ENCODE measurements around the gene TACR1. TPM values are rescaled to one million over a fixed set of nuclear protein-coding genes. Genes with fewer than 3 reads are reported as not detected.
"Not testable (repeated sequence)": the region's sequence is repeated elsewhere in the genome, so short reads cannot be mapped to it uniquely, and the experiment has no call there.

The TACR1 gene
- total and polyA plus RNA-seq, 2 of the 4 experiments (the other 2 are of a cell fraction): under 0.01 to 0.09 TPM

DNA sequence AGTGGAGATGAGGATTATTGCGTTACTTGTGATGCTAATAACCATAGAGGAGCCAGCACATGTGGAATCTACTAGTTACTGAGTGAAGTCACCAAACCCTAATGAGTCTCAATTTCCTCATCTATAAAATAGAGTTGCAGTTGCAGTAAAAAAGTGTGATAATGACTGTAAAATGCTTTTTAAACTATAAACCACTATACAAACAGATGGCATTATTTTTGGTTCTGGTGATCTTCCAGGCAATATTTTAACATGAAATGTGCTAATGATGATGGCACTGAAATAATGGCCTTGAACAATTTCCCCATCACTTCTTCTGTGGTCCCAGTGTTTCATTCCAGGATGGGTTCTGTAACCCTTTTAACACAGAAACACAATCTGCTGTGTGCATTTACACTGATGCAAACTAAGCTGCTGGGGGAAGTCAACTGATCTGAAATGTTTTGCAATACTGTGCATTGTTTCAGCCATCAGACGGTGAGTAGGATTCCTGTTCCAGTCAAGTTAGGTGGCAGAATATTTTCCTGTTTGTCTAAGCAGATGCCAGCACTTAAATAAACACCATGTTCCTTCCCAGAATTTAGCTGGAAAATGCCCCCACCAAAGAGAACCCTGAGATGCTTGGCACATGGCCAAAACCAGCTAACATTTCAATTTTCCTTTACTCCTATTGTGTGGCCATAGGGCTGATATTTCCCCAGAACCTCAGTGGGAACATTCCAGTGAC lies 52.6 kb downstream of the TACR1 start:
- POLR2A ChIA-PET (ENCODE audit: unreplicated experiment): no interaction called here
- no peak for ATAC-seq (ENCODE audit: low read depth)
- dilution Hi-C loops (cut with HindIII; ENCODE audit: low sequenced_read_pairs, unreplicated experiment): no loop called here
- CTCF ChIA-PET: interaction anchor here (0.6 kb wide), 1 partner anchor 8 kb away, joined by 3 read pairs; no protein-coding TSS in a partner anchor
- no peak overlapping the region for H3K56ac ChIP-seq (ENCODE audit: extremely low read depth, insufficient read depth, low read length)
- no peak overlapping the region for H3K27ac ChIP-seq (ENCODE audit: insufficient read depth, low read length)
- no peak overlapping the region for H3K4me3 ChIP-seq (ENCODE audit: insufficient read depth, low read depth, low read length)
- no peak overlapping the region for H4K8ac ChIP-seq (ENCODE audit: low read depth in 2 of 2, low read length in 2 of 2)
- H3K4me1 ChIP-seq (ENCODE audit: control insufficient read depth, insufficient read depth, low read length): no peaks in the 10 kb centered on the region
- no peak overlapping the region for H3K4me2 ChIP-seq (ENCODE audit: low read depth, low read length)
- H3K27me3 ChIP-seq (ENCODE audit: control insufficient read depth, insufficient read depth, low read length): peaks cover 4% of the 10 kb centered on the region
- H2BK20ac ChIP-seq (ENCODE audit: low read depth, low read length): no peak overlapping the region
- TF ChIP-seq CEBPB (IDR thresholded peaks at IDR 0.05; ENCODE audit: low read depth, low read length) (peak; percentile 26; the same call in 1 of the 2 replicates), CTCF (conservative IDR thresholded peaks at IDR 0.05; ENCODE audit: low read depth, low read length) (no peak)
- no peaks in the 10 kb centered on the region for H3K36me3 ChIP-seq (ENCODE audit: control insufficient read depth, insufficient read depth, low read length)
- no peak overlapping the region for H4K91ac ChIP-seq (ENCODE audit: insufficient read depth, low read depth, low read length)
- H2BK5ac ChIP-seq (ENCODE audit: low read depth, low read length, poor library complexity, severe bottlenecking): no peak overlapping the region
- H4K20me1 ChIP-seq (ENCODE audit: insufficient read depth, low read length): no peaks in the 10 kb centered on the region
- no TSS peak for BruUV-seq (replicated peaks)
- WGBS, 2 experiments (ENCODE audit: extremely low coverage in 2 of 2, insufficient read length in 1 of 2): no CpG with 5 or more reads among the region's 2 CpGs
- H3K9me1 ChIP-seq (ENCODE audit: insufficient read depth, low read length): no peaks in the 10 kb centered on the region
- H3K9me3 ChIP-seq (ENCODE audit: control insufficient read depth, insufficient read depth, low read length): no peaks in the 10 kb centered on the region
- H2AFZ ChIP-seq (replicated peaks; ENCODE audit: low read length, poor library complexity): no peak overlapping the region
- no peak overlapping the region for H2AK9ac ChIP-seq (replicated peaks; ENCODE audit: low read depth, low read length, poor library complexity)
- H2BK15ac ChIP-seq (ENCODE audit: low read depth, low read length): no peak overlapping the region
- H3K18ac ChIP-seq (ENCODE audit: low read depth, low read length): no peak overlapping the region
- H3K23ac ChIP-seq (ENCODE audit: low read depth, low read length): no peak overlapping the region
- no peak overlapping the region for H4K5ac ChIP-seq (ENCODE audit: low read depth, low read length)
- no peak overlapping the region for H3K14ac ChIP-seq (replicated peaks; ENCODE audit: low read depth, low read length)
- H2BK120ac ChIP-seq (ENCODE audit: low read depth, low read length): no peak overlapping the region
- no peak overlapping the region for H3K9ac ChIP-seq (ENCODE audit: low read depth, low read length)
- in situ Hi-C loops (cut with MboI; ENCODE audit: low sequenced_read_pairs): no loop called here
- DNase-seq: peak; percentile 12
- no peak overlapping the region for H2AK5ac ChIP-seq (ENCODE audit: low read depth, low read length)
- intact Hi-C loops (cut with micrococcal nuclease): no loop called here
- H3K4ac ChIP-seq (ENCODE audit: low read depth, low read length): no peak overlapping the region
- H3K79me1 ChIP-seq (ENCODE audit: low read depth in 1 of 2, low read length in 2 of 2): no peaks in the 10 kb centered on the region

DNA sequence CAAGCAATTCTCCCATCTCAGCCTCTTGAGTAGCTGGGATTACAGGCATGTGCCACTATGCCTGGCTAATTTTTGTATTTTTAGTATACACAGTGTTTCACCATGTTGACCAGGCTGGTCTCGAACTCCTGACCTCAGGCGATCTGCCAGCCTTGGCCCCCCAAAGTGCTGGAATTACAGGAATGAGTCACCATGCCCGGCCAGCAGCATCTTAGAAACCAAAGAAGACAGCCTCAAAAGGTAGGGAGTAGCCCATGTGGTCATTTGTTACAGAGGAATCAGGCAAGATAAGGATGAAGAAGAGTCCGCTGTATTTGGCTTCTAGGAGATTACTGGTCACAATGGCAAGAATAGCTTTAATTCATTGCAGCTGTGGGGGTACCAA lies 53.1 kb downstream of the TACR1 start:
- intact Hi-C loops (cut with micrococcal nuclease); H2BK15ac ChIP-seq (ENCODE audit: low read depth, low read length); H2BK20ac ChIP-seq (ENCODE audit: low read depth, low read length); H3K56ac ChIP-seq (ENCODE audit: extremely low read depth, insufficient read depth, low read length); H3K9me3 ChIP-seq (ENCODE audit: control insufficient read depth, insufficient read depth, low read length); H3K4me3 ChIP-seq (ENCODE audit: insufficient read depth, low read depth, low read length); H3K27me3 ChIP-seq (ENCODE audit: control insufficient read depth, insufficient read depth, low read length); H4K8ac ChIP-seq (ENCODE audit: low read depth in 2 of 2, low read length in 2 of 2); H3K23ac ChIP-seq (ENCODE audit: low read depth, low read length); H3K14ac ChIP-seq (replicated peaks; ENCODE audit: low read depth, low read length); DNase-seq; H3K27ac ChIP-seq (ENCODE audit: insufficient read depth, low read length); H2BK120ac ChIP-seq (ENCODE audit: low read depth, low read length); H3K9me1 ChIP-seq (ENCODE audit: insufficient read depth, low read length); H3K9ac ChIP-seq (ENCODE audit: low read depth, low read length); in situ Hi-C loops (cut with MboI; ENCODE audit: low sequenced_read_pairs); H2AK9ac ChIP-seq (replicated peaks; ENCODE audit: low read depth, low read length, poor library complexity); BruUV-seq (replicated peaks); H3K4ac ChIP-seq (ENCODE audit: low read depth, low read length); H3K79me1 ChIP-seq (ENCODE audit: low read depth in 1 of 2, low read length in 2 of 2); H3K4me2 ChIP-seq (ENCODE audit: low read depth, low read length); H2AFZ ChIP-seq (replicated peaks; ENCODE audit: low read length, poor library complexity); H4K5ac ChIP-seq (ENCODE audit: low read depth, low read length); H4K91ac ChIP-seq (ENCODE audit: insufficient read depth, low read depth, low read length); POLR2A ChIA-PET (ENCODE audit: unreplicated experiment); H3K36me3 ChIP-seq (ENCODE audit: control insufficient read depth, insufficient read depth, low read length); H2AK5ac ChIP-seq (ENCODE audit: low read depth, low read length); H4K20me1 ChIP-seq (ENCODE audit: insufficient read depth, low read length); H3K4me1 ChIP-seq (ENCODE audit: control insufficient read depth, insufficient read depth, low read length); dilution Hi-C loops (cut with HindIII; ENCODE audit: low sequenced_read_pairs, unreplicated experiment); ATAC-seq (ENCODE audit: low read depth); CTCF ChIA-PET; H2BK5ac ChIP-seq (ENCODE audit: low read depth, low read length, poor library complexity, severe bottlenecking); H3K18ac ChIP-seq (ENCODE audit: low read depth, low read length): not testable (repeated sequence)
- WGBS, 2 experiments (ENCODE audit: extremely low coverage in 2 of 2, insufficient read length in 1 of 2): 100% methylated on average over 2 of the region's 4 CpGs; no CpG with 5 or more reads in 1 of the 2 experiments
